ENCODE data around the gene BCAS1. TPM values are rescaled to one million over a fixed set of nuclear protein-coding genes. Genes with fewer than 3 reads are reported as not detected.

Gene BCAS1
- total RNA-seq, 2 donors from 2014 or later: 2.1 TPM; not detected in 1

- no peaks in the 10 kb centered on the region for H3K27me3 ChIP-seq
- H3K9me3 ChIP-seq: no peaks in the 10 kb centered on the region
- H3K4me1 ChIP-seq: no peaks in the 10 kb centered on the region
- TF ChIP-seq POLR2A (IDR thresholded peaks at IDR 0.05): no peak
- TF ChIP-seq CTCF (IDR thresholded peaks at IDR 0.05): no peak
- no peaks in the 10 kb centered on the region for H3K36me3 ChIP-seq (replicated peaks in 1 of 2; ENCODE audit: insufficient read depth in 1 of 2, low read depth in 2 of 2)
- ATAC-seq (no peak), DNase-seq (no peak)
- no peak overlapping the region for H3K4me3 ChIP-seq
- no peak overlapping the region for H3K27ac ChIP-seq
- intact Hi-C loops (cut with DNase I): no loop called here
Measured at GRCh38 chr20:54084193-54084592, 13.8 kb upstream of the BCAS1 start.

GRCh38 chr20:54083459-54083858, 13.1 kb upstream of the BCAS1 start:
- Histone ChIP-seq H3K4me1 (no peaks in the 10 kb centered on the region), H3K36me3 (replicated peaks in 1 of 2; ENCODE audit: insufficient read depth in 1 of 2, low read depth in 2 of 2) (no peaks in the 10 kb centered on the region), H3K9me3 (no peaks in the 10 kb centered on the region), H3K27me3 (no peaks in the 10 kb centered on the region), H3K27ac (no peak overlapping the region), H3K4me3 (no peak overlapping the region)
- intact Hi-C loops (cut with DNase I): no loop called here
- DNase-seq (no peak), ATAC-seq (no peak)
- TF ChIP-seq POLR2A (IDR thresholded peaks at IDR 0.05): no peak
- no peak for TF ChIP-seq CTCF (IDR thresholded peaks at IDR 0.05)

GRCh38 chr20:54082100-54082499, 11.7 kb upstream of the BCAS1 start:
- Histone ChIP-seq H3K4me1 (no peaks in the 10 kb centered on the region), H3K27me3 (no peaks in the 10 kb centered on the region), H3K9me3 (no peaks in the 10 kb centered on the region), H3K27ac (no peak overlapping the region), H3K4me3 (no peak overlapping the region), H3K36me3 (replicated peaks in 1 of 2; ENCODE audit: insufficient read depth in 1 of 2, low read depth in 2 of 2) (no peaks in the 10 kb centered on the region)
- ATAC-seq: no peak
- TF ChIP-seq POLR2A (IDR thresholded peaks at IDR 0.05) (no peak), CTCF (IDR thresholded peaks at IDR 0.05) (no peak)
- WGBS, 2 donors: 55 to 64% methylated on average over 6 of the region's 6 CpGs
- DNase-seq: no peak
- intact Hi-C loops (cut with DNase I): no loop called here

- no peak for ATAC-seq
- DNase-seq: no peak
- no peaks in the 10 kb centered on the region for H3K4me1 ChIP-seq
- no peaks in the 10 kb centered on the region for H3K9me3 ChIP-seq
- no peak for TF ChIP-seq POLR2A (IDR thresholded peaks at IDR 0.05)
- no peak for TF ChIP-seq CTCF (IDR thresholded peaks at IDR 0.05)
- intact Hi-C loops (cut with DNase I): no loop called here
- H3K36me3 ChIP-seq (replicated peaks in 1 of 2; ENCODE audit: insufficient read depth in 1 of 2, low read depth in 2 of 2): no peaks in the 10 kb centered on the region
- WGBS, 2 donors: 65 to 71% methylated on average over 3 of the region's 3 CpGs
- no peak overlapping the region for H3K27ac ChIP-seq
- H3K4me3 ChIP-seq: no peak overlapping the region
- H3K27me3 ChIP-seq: no peaks in the 10 kb centered on the region
Measured at GRCh38 chr20:54079652-54080051, 9.3 kb upstream of the BCAS1 start.

- Histone ChIP-seq H3K4me1 (no peaks in the 10 kb centered on the region), H3K27me3 (no peaks in the 10 kb centered on the region), H3K27ac (no peak overlapping the region), H3K9me3 (no peaks in the 10 kb centered on the region), H3K36me3 (replicated peaks in 1 of 2; ENCODE audit: insufficient read depth in 1 of 2, low read depth in 2 of 2) (no peaks in the 10 kb centered on the region), H3K4me3 (no peak overlapping the region)
- 70 to 78% methylated on average over 7 of the region's 7 CpGs for WGBS, 2 donors
- intact Hi-C loops (cut with DNase I): no loop called here
- no peak for DNase-seq
- ATAC-seq: no peak
- no peak for TF ChIP-seq CTCF (IDR thresholded peaks at IDR 0.05)
- TF ChIP-seq POLR2A (IDR thresholded peaks at IDR 0.05): no peak
Measured at GRCh38 chr20:54078296-54078984, 8.0 kb upstream of the BCAS1 start.

Data from body of pancreas (tissue), 4 donors.